Measurements from ENCODE around the gene NME5.

The NME5 gene

DNA sequence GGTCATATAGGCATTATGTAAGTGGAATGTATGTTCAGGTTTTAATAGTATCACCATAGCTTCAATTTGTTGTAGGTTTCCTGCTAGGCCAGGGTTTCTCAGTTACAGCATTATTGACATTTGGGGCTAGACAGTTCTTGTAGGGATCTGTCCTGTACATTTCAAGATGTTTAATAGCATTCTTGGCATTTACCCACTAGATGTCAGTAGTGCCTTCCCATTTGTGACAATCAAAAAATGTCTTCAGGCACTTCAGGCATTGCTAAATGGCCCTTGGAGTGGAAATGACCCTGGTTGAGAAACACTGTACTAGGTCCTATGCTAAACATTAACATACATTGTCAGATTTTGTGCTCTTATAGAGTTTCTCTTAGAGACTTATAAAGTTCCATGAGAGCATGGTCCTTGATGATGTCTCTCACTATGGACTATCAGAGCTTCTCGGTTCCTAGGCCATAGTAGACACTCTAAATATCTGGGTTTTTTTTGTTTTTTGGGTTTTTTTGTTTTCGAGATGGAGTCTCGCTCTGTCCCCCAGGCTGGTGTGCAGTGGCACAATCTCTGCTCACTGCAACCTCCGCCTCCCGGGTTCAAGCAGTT lies 41.1 kb upstream of the NME5 start:
- peak; percentile 22 for DNase-seq
- Histone ChIP-seq H3K27ac (peak overlapping the region; percentile 99), H3K36me3 (peaks cover 67% of the 10 kb centered on the region), H3K27me3 (ENCODE audit: insufficient read depth, low read depth, severe bottlenecking) (no peaks in the 10 kb centered on the region), H3K9me3 (ENCODE audit: severe bottlenecking) (no peaks in the 10 kb centered on the region), H3K4me3 (ENCODE audit: low read depth, low read length) (peak overlapping the region; percentile 91)
- TF ChIP-seq, protein P1, sequence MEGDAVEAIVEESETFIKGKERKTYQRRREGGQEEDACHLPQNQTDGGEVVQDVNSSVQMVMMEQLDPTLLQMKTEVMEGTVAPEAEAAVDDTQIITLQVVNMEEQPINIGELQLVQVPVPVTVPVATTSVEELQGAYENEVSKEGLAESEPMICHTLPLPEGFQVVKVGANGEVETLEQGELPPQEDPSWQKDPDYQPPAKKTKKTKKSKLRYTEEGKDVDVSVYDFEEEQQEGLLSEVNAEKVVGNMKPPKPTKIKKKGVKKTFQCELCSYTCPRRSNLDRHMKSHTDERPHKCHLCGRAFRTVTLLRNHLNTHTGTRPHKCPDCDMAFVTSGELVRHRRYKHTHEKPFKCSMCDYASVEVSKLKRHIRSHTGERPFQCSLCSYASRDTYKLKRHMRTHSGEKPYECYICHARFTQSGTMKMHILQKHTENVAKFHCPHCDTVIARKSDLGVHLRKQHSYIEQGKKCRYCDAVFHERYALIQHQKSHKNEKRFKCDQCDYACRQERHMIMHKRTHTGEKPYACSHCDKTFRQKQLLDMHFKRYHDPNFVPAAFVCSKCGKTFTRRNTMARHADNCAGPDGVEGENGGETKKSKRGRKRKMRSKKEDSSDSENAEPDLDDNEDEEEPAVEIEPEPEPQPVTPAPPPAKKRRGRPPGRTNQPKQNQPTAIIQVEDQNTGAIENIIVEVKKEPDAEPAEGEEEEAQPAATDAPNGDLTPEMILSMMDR (IDR thresholded peaks at IDR 0.05; ENCODE audit: low read depth, low read length): peak; percentile 55

DNA sequence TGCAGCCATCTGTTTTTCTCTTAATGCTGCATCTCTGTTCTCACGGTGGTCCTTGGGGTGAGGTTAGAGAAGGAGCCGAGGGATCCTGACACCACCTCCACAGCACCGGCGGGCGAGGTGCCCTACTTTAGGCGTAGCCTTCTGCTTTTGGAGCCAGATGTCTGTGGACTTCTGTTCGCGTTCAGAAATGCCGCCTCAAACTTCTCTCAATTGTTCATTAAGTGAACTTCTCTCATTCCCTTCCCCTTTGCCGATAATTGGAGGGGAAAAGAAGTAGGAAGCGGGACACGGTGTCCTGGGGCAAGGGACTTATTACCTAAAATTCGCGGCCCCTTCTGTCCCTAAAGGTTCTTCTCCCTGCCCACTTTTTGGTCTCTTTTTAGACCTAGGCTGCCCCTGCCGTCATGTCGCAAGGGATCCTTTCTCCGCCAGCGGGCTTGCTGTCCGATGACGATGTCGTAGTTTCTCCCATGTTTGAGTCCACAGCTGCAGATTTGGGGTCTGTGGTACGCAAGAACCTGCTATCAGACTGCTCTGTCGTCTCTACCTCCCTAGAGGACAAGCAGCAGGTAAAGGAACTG lies 40.1 kb upstream of the NME5 start:
- H3K27ac ChIP-seq: peak overlapping the region; percentile 99
- peak overlapping the region; percentile 91 for H3K4me3 ChIP-seq (ENCODE audit: low read depth, low read length)
- H3K36me3 ChIP-seq: peaks cover 67% of the 10 kb centered on the region
- H3K9me3 ChIP-seq (ENCODE audit: severe bottlenecking): no peaks in the 10 kb centered on the region
- no peak for DNase-seq
- H3K27me3 ChIP-seq (ENCODE audit: insufficient read depth, low read depth, severe bottlenecking): no peaks in the 10 kb centered on the region
- TF ChIP-seq, protein P1 (IDR thresholded peaks at IDR 0.05; ENCODE audit: low read depth, low read length): no peak

DNA sequence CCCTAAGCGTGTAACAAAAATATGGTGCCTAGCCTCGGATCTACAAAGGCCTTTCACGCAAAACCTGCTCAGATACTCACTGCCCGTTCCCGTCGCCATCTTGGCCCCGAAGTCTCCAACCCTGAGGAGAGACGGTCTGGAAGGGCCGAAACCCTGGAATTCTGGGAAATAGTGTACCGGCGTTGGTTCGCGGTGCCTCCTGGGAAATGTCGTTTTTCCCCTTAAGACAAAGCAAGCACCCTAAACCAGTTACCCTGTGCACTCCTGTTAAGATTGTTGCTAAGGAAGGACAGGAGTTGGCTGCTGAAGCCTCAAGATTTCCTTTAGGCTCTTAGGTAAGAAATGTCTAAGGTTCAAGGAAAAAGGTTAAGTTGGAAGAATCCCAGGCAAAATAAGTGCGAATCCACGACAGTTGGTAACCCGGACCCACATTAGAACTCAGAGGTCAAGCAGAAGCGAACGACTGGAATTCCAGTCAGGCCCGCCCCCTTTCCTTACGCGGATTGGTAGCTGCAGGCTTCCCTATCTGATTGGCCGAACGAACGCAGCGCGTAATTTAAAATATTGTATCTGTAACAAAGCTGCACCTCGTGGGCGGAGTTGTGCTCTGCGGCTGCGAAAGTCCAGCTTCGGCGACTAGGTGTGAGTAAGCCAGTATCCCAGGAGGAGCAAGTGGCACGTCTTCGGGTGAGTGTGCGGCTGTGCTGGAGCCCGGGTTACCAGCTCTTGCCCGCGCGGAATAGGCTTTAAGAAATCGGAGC lies 39.5 kb upstream of the NME5 start, which contains the start of the genes BRD8 and KIF20A:
Gene BRD8, minus strand, starts transcription at position 115 of the 761 bp plus-strand sequence. Its CDS starts 16 bp downstream, at position 99.
Gene KIF20A, plus strand, starts transcription at position 597 of the 761 bp plus-strand sequence. CDS start 569 bp downstream, outside the sequence.
- H3K4me3 ChIP-seq (ENCODE audit: low read depth, low read length): peak within 1 kb of the TSS; percentile 91
- peak; percentile 98 for DNase-seq
- TF ChIP-seq, protein P1 (IDR thresholded peaks at IDR 0.05; ENCODE audit: low read depth, low read length): no peak
- no peaks in the 10 kb centered on the region for H3K9me3 ChIP-seq (ENCODE audit: severe bottlenecking)
- no peaks in the 10 kb centered on the region for H3K27me3 ChIP-seq (ENCODE audit: insufficient read depth, low read depth, severe bottlenecking)
- peaks cover 67% of the 10 kb centered on the region for H3K36me3 ChIP-seq
- H3K27ac ChIP-seq: peak within 1 kb of the TSS; percentile 99

DNA sequence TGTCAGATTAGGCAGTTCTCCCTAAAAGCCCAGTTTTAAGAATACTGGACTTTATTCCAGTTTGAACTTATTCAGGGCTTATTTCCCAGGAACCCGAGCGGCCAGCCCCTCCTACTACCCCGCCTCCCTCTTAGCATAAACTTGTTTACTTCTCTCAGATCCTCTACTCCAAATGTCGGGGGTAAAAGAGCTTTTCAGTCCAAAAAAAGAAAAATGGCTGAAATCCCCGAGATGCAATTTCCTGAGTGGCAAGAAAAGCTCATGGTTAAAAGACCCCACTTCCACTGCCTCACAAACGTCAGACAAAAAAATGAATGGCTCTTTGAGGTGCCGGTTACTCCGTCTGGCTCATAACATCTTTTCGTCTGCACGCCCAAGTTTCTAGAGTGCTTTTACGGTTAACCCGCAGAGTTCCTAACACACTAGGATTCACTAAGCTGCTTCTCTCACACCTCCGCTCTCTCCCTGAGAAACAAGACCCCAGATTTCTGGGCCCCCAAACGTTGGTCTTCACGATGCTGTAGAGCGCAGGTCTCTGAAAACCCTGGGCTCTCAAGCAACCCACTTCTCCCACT lies 38.8 kb upstream of the NME5 start:
- Histone ChIP-seq H3K9me3 (ENCODE audit: severe bottlenecking) (no peaks in the 10 kb centered on the region), H3K4me3 (ENCODE audit: low read depth, low read length) (peak overlapping the region; percentile 91), H3K27ac (peak overlapping the region; percentile 99), H3K27me3 (ENCODE audit: insufficient read depth, low read depth, severe bottlenecking) (no peaks in the 10 kb centered on the region), H3K36me3 (peaks cover 67% of the 10 kb centered on the region)
- TF ChIP-seq, protein P1 (IDR thresholded peaks at IDR 0.05; ENCODE audit: low read depth, low read length): no peak
- DNase-seq: peak; percentile 22

DNA sequence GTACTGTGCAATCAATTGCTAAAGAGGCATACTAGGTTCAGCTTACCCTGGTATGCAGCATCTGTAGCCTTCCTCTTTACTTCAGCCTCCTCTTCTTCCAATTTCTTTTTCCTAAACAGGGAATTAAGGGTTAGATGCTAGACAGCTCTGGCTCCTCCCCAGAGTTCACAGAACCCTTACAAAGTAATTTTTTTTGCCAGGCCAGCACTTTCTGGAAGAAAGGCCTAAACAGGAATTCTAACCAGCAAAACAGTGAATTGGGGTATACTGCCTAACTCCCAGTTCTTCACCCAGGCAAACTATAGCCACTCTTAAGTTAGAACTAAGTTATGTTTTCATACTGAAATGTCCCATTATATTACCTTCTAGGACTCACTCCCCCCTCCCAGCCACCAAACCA lies 31.1 kb upstream of the NME5 start:
- TF ChIP-seq, protein P1 (IDR thresholded peaks at IDR 0.05; ENCODE audit: low read depth, low read length): no peak
- H3K4me3 ChIP-seq (ENCODE audit: low read depth, low read length): no peak overlapping the region
- no peak for DNase-seq
- H3K36me3 ChIP-seq: peaks cover 95% of the 10 kb centered on the region
- no peaks in the 10 kb centered on the region for H3K9me3 ChIP-seq (ENCODE audit: severe bottlenecking)
- H3K27ac ChIP-seq: no peak overlapping the region
- H3K27me3 ChIP-seq (ENCODE audit: insufficient read depth, low read depth, severe bottlenecking): no peaks in the 10 kb centered on the region
